ENCODE measurements around the gene ARHGAP4. TPM values are rescaled to one million over a fixed set of nuclear protein-coding genes. Genes with fewer than 3 reads are reported as not detected.

Gene ARHGAP4
- total and polyA plus RNA-seq, 7 donors: 5.1 to 8.0 (median 6.8) TPM

- WGBS, 3 donors: 74 to 81% (median 79%) methylated on average over 5 of the region's 5 CpGs
- Histone ChIP-seq H3K9me3 (no peaks in the 10 kb centered on the region), H3K27ac (peak overlapping the region; percentile 86), H3K36me3 (ENCODE audit: insufficient read depth in 1 of 2, low read depth in 1 of 2) (peaks cover 2 to 41% of the 10 kb centered on the region in 2 donors), H3K4me3 (no peak overlapping the region), H3K27me3 (ENCODE audit: insufficient read depth in 3 of 3, low read length in 2 of 3) (no peaks in the 10 kb centered on the region), H3K4me1 (peaks cover 49% of the 10 kb centered on the region)
- intact Hi-C loops (cut with DNase I): loop anchor here in 1 of 2 donors (5.0 kb wide), 1 partner anchor 183 kb away; the partner anchor contains the start of gene SRPK3
- no peak for ATAC-seq
- no peak for TF ChIP-seq CTCF (IDR thresholded peaks at IDR 0.05)
- no peak for DNase-seq
These were observed 39.3 kb upstream of the ARHGAP4 start for GRCh38 chrX:153965406-153965805.

GRCh38 chrX:153964105-153964504 lies 38.0 kb upstream of the ARHGAP4 start:
- Histone ChIP-seq H3K27ac (no peak overlapping the region), H3K4me1 (peaks cover 39% of the 10 kb centered on the region), H3K36me3 (ENCODE audit: insufficient read depth in 1 of 2, low read depth in 1 of 2) (peaks cover 2 to 54% of the 10 kb centered on the region in 2 donors), H3K27me3 (ENCODE audit: insufficient read depth in 3 of 3, low read length in 2 of 3) (no peaks in the 10 kb centered on the region), H3K9me3 (no peaks in the 10 kb centered on the region), H3K4me3 (no peak overlapping the region)
- DNase-seq (peak in 1 of 2 donors; percentile 44), ATAC-seq (no peak)
- 86 to 98% (median 87%) methylated on average over 6 to 14 of the region's 14 CpGs for WGBS, 3 donors
- intact Hi-C loops (cut with DNase I): no loop called here
- no peak for TF ChIP-seq CTCF (IDR thresholded peaks at IDR 0.05)

- WGBS, 3 donors: 57 to 79% (median 60%) methylated on average over 3 to 12 of the region's 12 CpGs
- DNase-seq: peak in 1 of 2 donors; percentile 47
These were observed 37.5 kb upstream of the ARHGAP4 start for GRCh38 chrX:153963546-153963945.

GRCh38 chrX:153961292-153961691 lies 35.2 kb upstream of the ARHGAP4 start:
- H3K27ac ChIP-seq: no peak overlapping the region
- DNase-seq (no peak), ATAC-seq (no peak)
- peaks cover 12% of the 10 kb centered on the region for H3K4me1 ChIP-seq
- intact Hi-C loops (cut with DNase I): no loop called here
- no peaks in the 10 kb centered on the region for H3K27me3 ChIP-seq (ENCODE audit: insufficient read depth in 3 of 3, low read length in 2 of 3)
- H3K4me3 ChIP-seq: no peak overlapping the region
- 88 to 94% (median 94%) methylated on average over 10 to 11 of the region's 11 CpGs for WGBS, 3 donors
- H3K36me3 ChIP-seq (ENCODE audit: insufficient read depth in 1 of 2, low read depth in 1 of 2): peaks cover 2 to 82% of the 10 kb centered on the region in 2 donors
- no peaks in the 10 kb centered on the region for H3K9me3 ChIP-seq
- TF ChIP-seq CTCF (IDR thresholded peaks at IDR 0.05): no peak

More at GRCh38 chrX:153963546-153963945, 37.5 kb upstream of the ARHGAP4 start:
- intact Hi-C loops (cut with DNase I): no loop called here
- no peak overlapping the region for H3K4me3 ChIP-seq
- no peaks in the 10 kb centered on the region for H3K27me3 ChIP-seq (ENCODE audit: insufficient read depth in 3 of 3, low read length in 2 of 3)
- TF ChIP-seq CTCF (IDR thresholded peaks at IDR 0.05): no peak
- peaks cover 34% of the 10 kb centered on the region for H3K4me1 ChIP-seq
- H3K36me3 ChIP-seq (ENCODE audit: insufficient read depth in 1 of 2, low read depth in 1 of 2): peaks cover 2 to 60% of the 10 kb centered on the region in 2 donors
- H3K27ac ChIP-seq: no peak overlapping the region
- ATAC-seq: no peak
- no peaks in the 10 kb centered on the region for H3K9me3 ChIP-seq

- DNase-seq (no peak), ATAC-seq (no peak)
- H3K4me1 ChIP-seq: peaks cover 12% of the 10 kb centered on the region
- intact Hi-C loops (cut with DNase I): no loop called here
- peaks cover 2 to 87% of the 10 kb centered on the region in 2 donors for H3K36me3 ChIP-seq (ENCODE audit: insufficient read depth in 1 of 2, low read depth in 1 of 2)
- H3K9me3 ChIP-seq: no peaks in the 10 kb centered on the region
- H3K27ac ChIP-seq: no peak overlapping the region
- H3K27me3 ChIP-seq (ENCODE audit: insufficient read depth in 3 of 3, low read length in 2 of 3): no peaks in the 10 kb centered on the region
- H3K4me3 ChIP-seq: no peak overlapping the region
- no peak for TF ChIP-seq CTCF (IDR thresholded peaks at IDR 0.05)
- 86 to 92% (median 86%) methylated on average over 22 of the region's 22 CpGs for whole genome bisulfite sequencing, 3 donors
These were observed 34.7 kb upstream of the ARHGAP4 start for GRCh38 chrX:153960786-153961185.
